ENCODE measurements around the gene CACNA1E.

CACNA1E gene

DNA sequence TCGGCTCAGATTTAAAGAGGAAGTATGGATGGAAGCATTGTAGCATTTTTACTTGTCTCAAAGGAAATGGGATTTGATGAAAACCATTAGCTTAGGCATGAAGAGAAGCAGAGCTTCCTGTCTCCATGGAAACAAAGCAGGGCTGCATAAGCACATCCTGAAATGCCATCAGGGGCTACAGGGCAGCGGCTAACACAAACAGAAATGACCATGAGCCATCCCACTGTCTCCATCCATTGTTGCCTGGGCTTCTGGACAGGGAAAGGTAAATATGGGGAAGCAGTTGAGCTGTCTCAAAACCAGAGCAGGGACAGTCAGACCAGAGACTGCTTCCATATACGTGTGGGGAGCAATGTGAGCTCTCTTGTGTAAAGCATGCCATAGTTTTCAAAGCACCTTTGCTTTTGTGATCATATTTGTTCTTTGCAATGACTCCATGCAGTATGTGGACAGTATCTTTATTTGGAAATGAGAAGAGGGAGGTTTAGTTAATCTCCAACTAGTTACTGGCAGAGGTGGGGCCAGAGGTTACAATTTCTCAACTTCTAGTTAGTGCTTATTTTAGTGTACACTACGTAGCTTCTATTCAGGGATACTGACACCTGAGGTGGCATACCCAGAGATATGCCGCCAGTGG is 176.1 kb downstream of the CACNA1E start:
- no peak overlapping the region for H3K4me3 ChIP-seq (ENCODE audit: low read depth, low read length)
- TF ChIP-seq, protein P1, sequence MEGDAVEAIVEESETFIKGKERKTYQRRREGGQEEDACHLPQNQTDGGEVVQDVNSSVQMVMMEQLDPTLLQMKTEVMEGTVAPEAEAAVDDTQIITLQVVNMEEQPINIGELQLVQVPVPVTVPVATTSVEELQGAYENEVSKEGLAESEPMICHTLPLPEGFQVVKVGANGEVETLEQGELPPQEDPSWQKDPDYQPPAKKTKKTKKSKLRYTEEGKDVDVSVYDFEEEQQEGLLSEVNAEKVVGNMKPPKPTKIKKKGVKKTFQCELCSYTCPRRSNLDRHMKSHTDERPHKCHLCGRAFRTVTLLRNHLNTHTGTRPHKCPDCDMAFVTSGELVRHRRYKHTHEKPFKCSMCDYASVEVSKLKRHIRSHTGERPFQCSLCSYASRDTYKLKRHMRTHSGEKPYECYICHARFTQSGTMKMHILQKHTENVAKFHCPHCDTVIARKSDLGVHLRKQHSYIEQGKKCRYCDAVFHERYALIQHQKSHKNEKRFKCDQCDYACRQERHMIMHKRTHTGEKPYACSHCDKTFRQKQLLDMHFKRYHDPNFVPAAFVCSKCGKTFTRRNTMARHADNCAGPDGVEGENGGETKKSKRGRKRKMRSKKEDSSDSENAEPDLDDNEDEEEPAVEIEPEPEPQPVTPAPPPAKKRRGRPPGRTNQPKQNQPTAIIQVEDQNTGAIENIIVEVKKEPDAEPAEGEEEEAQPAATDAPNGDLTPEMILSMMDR (IDR thresholded peaks at IDR 0.05; ENCODE audit: low read depth, low read length), result no peak

DNA sequence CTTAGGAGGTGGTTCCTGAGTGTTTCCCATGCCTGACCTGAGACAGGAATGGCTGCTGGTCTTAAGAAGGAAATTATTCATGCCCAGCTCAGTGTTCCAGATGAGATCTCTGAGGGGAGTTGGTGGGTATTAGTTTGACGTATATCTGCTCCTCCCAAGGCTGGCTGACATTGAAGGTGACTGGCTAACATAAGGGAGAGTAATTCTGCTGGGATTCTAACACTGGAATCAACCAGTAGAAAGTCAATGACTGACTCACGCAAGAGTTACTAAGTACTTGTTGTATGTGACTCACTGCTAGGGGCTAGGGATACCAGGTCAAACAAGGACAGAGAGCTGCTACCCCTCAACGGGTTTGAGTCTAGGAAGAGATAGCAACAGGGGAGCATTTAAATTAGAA is 177.3 kb downstream of the CACNA1E start:
- TF ChIP-seq, protein P1 (IDR thresholded peaks at IDR 0.05; ENCODE audit: low read depth, low read length), result no peak
- no peak overlapping the region for H3K4me3 ChIP-seq (ENCODE audit: low read depth, low read length)

DNA sequence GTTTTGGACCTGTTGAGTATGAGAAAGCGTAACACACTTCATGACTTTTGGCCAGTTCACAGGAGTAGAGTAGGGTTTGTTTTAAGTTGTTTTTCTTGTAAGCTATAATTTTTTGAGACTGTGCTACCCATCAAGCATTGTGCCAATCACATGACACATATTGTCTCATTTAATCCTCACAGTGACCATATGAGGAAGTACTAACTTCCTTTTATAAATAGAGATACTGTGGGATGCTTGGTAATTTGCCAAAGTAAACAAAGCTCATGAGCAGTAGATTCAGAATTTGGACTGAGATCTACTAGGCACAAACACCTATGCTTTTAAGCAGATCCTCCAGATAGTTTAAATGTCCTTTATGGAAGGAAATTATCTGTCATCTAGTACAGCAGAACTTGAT is 178.3 kb downstream of the CACNA1E start:
- no peak overlapping the region for H3K4me3 ChIP-seq (ENCODE audit: low read depth, low read length)
- TF ChIP-seq, protein P1 (IDR thresholded peaks at IDR 0.05; ENCODE audit: low read depth, low read length), result no peak

DNA sequence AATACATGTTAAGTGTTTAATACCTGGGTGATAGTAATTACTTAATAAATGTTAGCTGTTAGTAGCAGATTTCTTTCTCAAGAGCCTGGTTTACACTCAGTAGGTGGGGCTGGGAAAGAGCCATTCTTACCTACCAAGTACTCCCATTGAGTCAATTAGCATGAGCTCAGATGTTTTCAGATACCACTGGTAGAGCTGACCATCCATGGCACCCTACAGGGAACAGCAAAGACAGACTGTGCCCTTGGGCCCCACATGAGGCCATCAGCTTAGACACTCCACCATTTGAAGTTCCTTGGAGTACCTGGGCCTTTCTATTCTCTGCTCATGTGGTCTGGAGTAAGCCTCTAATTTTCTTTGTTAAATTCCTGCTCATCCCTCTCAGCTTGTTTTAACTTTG is 179.3 kb downstream of the CACNA1E start:
- TF ChIP-seq, protein P1 (IDR thresholded peaks at IDR 0.05; ENCODE audit: low read depth, low read length), result no peak
- H3K4me3 ChIP-seq (ENCODE audit: low read depth, low read length), result no peak overlapping the region

DNA sequence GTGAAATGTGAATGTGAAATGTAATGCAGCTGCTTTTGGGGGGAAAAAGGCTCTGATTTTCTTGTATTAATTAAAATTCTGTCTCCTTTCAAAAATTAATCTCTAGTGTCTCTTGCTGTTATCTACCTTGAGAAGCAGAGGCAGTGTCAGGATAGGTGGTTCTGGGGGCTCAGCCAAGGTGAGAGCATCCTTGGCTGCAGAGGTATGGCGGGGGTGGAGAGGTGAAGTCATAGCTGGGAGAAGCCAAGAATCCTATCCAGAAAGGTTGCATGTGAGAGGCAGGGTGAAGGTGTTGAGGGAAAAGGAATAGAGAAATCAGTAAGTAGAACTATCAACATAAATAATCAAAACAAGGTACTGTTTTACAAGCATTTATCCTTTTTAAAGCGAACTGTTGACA is 181.2 kb downstream of the CACNA1E start:
- no peak overlapping the region for H3K4me3 ChIP-seq (ENCODE audit: low read depth, low read length)
- TF ChIP-seq, protein P1 (IDR thresholded peaks at IDR 0.05; ENCODE audit: low read depth, low read length), result no peak

DNA sequence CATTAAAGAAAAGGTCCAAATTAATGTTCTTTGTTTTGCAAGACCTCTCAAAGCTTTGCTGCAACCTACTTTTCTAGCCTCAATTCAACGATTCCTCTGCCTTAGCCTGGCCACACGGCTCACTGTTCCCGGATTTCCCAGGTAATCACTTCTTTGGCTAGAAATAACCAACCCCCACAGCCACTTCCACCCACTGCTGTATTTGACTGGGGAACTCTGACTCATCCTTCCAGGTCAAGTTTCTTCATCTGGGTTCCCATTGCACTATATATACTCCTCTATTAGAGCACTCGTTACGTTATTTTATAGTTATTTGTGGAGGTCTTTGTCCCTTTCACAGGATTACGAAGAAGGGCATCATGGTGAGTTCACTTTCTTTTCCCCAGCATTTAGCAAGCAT is 185.9 kb downstream of the CACNA1E start:
- H3K4me3 ChIP-seq (ENCODE audit: low read depth, low read length), result no peak overlapping the region
- TF ChIP-seq, protein P1 (IDR thresholded peaks at IDR 0.05; ENCODE audit: low read depth, low read length), result no peak

DNA sequence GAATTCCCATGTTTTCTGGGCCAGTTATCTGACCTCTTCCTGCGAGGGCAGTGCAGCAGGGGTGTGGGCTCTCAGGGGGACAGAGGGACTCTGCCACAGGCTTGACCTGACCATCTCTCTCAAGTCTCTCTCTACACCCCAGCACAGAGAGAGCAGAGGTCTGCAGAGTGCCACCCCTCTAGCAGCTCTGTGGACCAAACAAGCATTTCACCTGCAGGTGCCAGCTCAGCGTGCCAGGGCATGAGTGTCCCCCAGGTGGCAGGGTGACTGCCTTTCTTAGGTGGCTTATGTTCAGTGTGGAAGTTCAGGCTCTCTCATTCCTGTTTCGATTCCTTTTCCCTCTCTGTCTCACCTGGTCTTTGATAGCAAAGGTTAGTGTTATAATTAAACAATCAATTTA is 191.3 kb downstream of the CACNA1E start:
- TF ChIP-seq, protein P1 (IDR thresholded peaks at IDR 0.05; ENCODE audit: low read depth, low read length), result no peak
- no peak overlapping the region for H3K4me3 ChIP-seq (ENCODE audit: low read depth, low read length)

Data from WI38 (cell line).